Measurements from ENCODE around the gene ZNRF1.

DNA sequence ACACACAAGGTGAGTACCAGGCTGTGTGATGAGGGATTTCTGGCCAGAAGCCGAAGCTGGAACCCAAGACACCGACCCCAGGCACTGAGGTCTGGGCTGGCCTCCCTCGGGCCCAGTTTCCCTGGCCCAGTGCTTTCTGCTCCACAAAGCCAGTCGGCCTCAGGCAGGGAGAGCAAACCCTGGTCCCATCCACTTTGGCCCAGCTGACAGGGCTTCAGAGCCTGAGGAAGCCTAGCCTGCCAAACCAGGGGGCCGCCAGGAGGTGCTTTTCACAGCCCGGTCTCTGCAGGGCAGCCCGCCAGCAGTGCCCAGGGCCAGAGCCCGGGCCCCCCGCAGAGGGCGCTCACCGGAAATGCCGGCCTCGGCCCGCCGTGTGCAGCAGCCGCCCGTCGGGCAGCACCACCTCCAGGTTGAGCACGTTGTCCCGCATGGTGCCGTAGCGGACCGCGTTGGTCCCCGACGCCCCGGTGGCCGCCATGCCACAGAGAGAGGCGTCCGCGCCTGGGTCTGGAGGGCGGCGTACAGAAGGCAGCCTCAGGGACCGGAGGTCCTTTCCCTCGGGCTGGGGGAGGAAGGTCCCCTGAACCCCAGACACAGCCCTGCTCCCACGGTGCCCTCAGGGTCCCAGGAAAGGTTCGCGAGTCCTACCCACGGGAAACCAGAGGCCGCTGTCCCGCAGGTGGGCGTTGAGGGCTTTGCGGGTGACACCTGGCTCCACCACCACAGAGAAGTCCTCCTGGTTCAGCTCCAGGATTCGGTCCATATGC lies 115.5 kb downstream of the ZNRF1 start:
- TF ChIP-seq, protein P1, sequence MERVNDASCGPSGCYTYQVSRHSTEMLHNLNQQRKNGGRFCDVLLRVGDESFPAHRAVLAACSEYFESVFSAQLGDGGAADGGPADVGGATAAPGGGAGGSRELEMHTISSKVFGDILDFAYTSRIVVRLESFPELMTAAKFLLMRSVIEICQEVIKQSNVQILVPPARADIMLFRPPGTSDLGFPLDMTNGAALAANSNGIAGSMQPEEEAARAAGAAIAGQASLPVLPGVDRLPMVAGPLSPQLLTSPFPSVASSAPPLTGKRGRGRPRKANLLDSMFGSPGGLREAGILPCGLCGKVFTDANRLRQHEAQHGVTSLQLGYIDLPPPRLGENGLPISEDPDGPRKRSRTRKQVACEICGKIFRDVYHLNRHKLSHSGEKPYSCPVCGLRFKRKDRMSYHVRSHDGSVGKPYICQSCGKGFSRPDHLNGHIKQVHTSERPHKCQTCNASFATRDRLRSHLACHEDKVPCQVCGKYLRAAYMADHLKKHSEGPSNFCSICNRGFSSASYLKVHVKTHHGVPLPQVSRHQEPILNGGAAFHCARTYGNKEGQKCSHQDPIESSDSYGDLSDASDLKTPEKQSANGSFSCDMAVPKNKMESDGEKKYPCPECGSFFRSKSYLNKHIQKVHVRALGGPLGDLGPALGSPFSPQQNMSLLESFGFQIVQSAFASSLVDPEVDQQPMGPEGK (CRISPR knock-in tag; IDR thresholded peaks at IDR 0.05; ENCODE audit: borderline replicate concordance): no peak
- no peak for TF ChIP-seq ZFP30 (CRISPR knock-in tag; IDR thresholded peaks at IDR 0.05)
- TF ChIP-seq ARNTL (CRISPR knock-in tag; IDR thresholded peaks at IDR 0.05; ENCODE audit: borderline replicate concordance, low read depth): no peak
- TF ChIP-seq TOX (CRISPR knock-in tag; IDR thresholded peaks at IDR 0.05; ENCODE audit: borderline replicate concordance): no peak
- no peak for TF ChIP-seq ISL1 (CRISPR knock-in tag; IDR thresholded peaks at IDR 0.05)
- TF ChIP-seq RARB (CRISPR knock-in tag; IDR thresholded peaks at IDR 0.05): no peak
- TF ChIP-seq CSDC2 (CRISPR knock-in tag; IDR thresholded peaks at IDR 0.05): no peak
- TF ChIP-seq, protein P2, sequence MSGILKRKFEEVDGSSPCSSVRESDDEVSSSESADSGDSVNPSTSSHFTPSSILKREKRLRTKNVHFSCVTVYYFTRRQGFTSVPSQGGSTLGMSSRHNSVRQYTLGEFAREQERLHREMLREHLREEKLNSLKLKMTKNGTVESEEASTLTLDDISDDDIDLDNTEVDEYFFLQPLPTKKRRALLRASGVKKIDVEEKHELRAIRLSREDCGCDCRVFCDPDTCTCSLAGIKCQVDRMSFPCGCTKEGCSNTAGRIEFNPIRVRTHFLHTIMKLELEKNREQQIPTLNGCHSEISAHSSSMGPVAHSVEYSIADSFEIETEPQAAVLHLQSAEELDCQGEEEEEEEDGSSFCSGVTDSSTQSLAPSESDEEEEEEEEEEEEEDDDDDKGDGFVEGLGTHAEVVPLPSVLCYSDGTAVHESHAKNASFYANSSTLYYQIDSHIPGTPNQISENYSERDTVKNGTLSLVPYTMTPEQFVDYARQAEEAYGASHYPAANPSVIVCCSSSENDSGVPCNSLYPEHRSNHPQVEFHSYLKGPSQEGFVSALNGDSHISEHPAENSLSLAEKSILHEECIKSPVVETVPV (CRISPR knock-in tag; IDR thresholded peaks at IDR 0.05): no peak
- TF ChIP-seq ZNF565 (CRISPR knock-in tag; conservative IDR thresholded peaks at IDR 0.05; ENCODE audit: low read depth): no peak
- TF ChIP-seq, protein P3, sequence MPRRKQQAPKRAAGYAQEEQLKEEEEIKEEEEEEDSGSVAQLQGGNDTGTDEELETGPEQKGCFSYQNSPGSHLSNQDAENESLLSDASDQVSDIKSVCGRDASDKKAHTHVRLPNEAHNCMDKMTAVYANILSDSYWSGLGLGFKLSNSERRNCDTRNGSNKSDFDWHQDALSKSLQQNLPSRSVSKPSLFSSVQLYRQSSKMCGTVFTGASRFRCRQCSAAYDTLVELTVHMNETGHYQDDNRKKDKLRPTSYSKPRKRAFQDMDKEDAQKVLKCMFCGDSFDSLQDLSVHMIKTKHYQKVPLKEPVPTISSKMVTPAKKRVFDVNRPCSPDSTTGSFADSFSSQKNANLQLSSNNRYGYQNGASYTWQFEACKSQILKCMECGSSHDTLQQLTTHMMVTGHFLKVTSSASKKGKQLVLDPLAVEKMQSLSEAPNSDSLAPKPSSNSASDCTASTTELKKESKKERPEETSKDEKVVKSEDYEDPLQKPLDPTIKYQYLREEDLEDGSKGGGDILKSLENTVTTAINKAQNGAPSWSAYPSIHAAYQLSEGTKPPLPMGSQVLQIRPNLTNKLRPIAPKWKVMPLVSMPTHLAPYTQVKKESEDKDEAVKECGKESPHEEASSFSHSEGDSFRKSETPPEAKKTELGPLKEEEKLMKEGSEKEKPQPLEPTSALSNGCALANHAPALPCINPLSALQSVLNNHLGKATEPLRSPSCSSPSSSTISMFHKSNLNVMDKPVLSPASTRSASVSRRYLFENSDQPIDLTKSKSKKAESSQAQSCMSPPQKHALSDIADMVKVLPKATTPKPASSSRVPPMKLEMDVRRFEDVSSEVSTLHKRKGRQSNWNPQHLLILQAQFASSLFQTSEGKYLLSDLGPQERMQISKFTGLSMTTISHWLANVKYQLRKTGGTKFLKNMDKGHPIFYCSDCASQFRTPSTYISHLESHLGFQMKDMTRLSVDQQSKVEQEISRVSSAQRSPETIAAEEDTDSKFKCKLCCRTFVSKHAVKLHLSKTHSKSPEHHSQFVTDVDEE (CRISPR knock-in tag; IDR thresholded peaks at IDR 0.05): no peak
- TF ChIP-seq ZFP3 (CRISPR knock-in tag; IDR thresholded peaks at IDR 0.05): no peak

All from SK-N-SH treated with all-trans-retinoic acid at 6 μM for 48 hours (cell line).